HCT116 (cell line): Measurements from ENCODE around the gene NPEPL1. TPM values are rescaled to one million over a fixed set of nuclear protein-coding genes. Genes with fewer than 3 reads are reported as not detected.

ENCODE experiments used
- ATAC-seq: fragments of 200-7000 bp; cut with Tn5 transposase; 2 replicates; pipeline ENCODE4 v1.9.1; 2020; ENCODE audit warnings: mild to moderate bottlenecking, moderate library complexity
- BruUV-seq: library from RNA; stranded (reverse); fragments of 400-500 nt; replicated peaks from 2 replicates; lab custom pipeline; 2021; lab: Mats Ljungman, UMichigan
- CTCF ChIA-PET: fragments of 300-600 bp; sonication (Branson Sonifier 250); formaldehyde crosslinking; loops from one replicate; lab custom pipeline; 2021; ENCODE audit warnings: antibody characterized with exemption; lab: Charles Lee
- POLR2A ChIA-PET: fragments of 300-600, 350-600 bp; sonication (Branson Sonifier 250); formaldehyde crosslinking; loops from one replicate; lab custom pipeline; 2021; ENCODE audit warnings: antibody characterized with exemption; lab: Charles Lee
- RAD21 ChIA-PET, 2 experiments: fragments of 300-600 bp; sonication (Branson Sonifier 250); formaldehyde crosslinking; loops; one replicate each; lab custom pipeline; 2023; ENCODE audit warnings: low total read pairs in 2 of 2; ENCODE audit not compliant: uncharacterized antibody in 2 of 2, unreplicated experiment in 2 of 2, low non-redundant PET in 1 of 2; lab: Charles Lee
- DNase-seq: peaks from one replicate; pipeline ENCODE4 v3.0.0-alpha.2; 2010; ENCODE audit warnings: low read depth, low spot score
- H2AFZ ChIP-seq: fragments of 200-600 bp; shearing (Covaris generic), sonication (generic); 2 replicates; pipeline ENCODE4 v1.6.1; 2017; ENCODE audit warnings: low read depth, mixed run types, mixed read lengths, antibody characterized with exemption, low read length; ENCODE audit not compliant: poor library complexity, severe bottlenecking
- H3K27ac ChIP-seq: 2 replicates; pipeline ENCODE4 v1.5.1; 2012; ENCODE audit warnings: low read depth, low read length
- H3K27me3 ChIP-seq: fragments of 200-600 bp; sonication (generic); 2 replicates; pipeline ENCODE4 v1.6.1; 2016; ENCODE audit warnings: mixed run types, low read length, mixed read lengths; ENCODE audit not compliant: insufficient read depth
- H3K36me3 ChIP-seq, 2 experiments: fragments of 200-500 bp in 1 of 2; fragments of 200-600 bp in 1 of 2; sonication (Bioruptor generic) in 1 of 2; sonication (generic) in 1 of 2; 2 replicates each; pipeline versions ENCODE4 v1.5.1 to v1.6.1; 2014 to 2016; ENCODE audit warnings: low read length in 2 of 2, inconsistent platforms in 1 of 2, mixed read lengths in 1 of 2, mixed run types in 1 of 2; ENCODE audit not compliant: insufficient read depth in 2 of 2, control insufficient read depth in 1 of 2
- H3K4me1 ChIP-seq, 2 experiments: fragments of 200-600 bp in 1 of 2; sonication (generic) in 1 of 2; 2 replicates each; pipeline versions ENCODE4 v1.5.1 to v1.6.1; 2012 to 2017; ENCODE audit warnings: low read length in 2 of 2, inconsistent platforms in 1 of 2, mild to moderate bottlenecking in 1 of 2, mixed read lengths in 1 of 2, mixed run types in 1 of 2, moderate library complexity in 1 of 2; ENCODE audit not compliant: insufficient read depth in 2 of 2, control insufficient read depth in 1 of 2
- H3K4me2 ChIP-seq: fragments of 200-600 bp; sonication (generic); 2 replicates; pipeline ENCODE4 v1.6.1; 2017; ENCODE audit warnings: mixed run types, low read length, mixed read lengths
- H3K4me3 ChIP-seq, 2 experiments: fragments of 200-600 bp in 1 of 2; sonication (generic) in 1 of 2; replicated peaks in 1 of 2; 2 replicates each; pipeline ENCODE4 v1.5.1; 2011 to 2016; ENCODE audit warnings: low read length in 2 of 2, control low read depth in 1 of 2, low read depth in 1 of 2, mild to moderate bottlenecking in 1 of 2, mixed read lengths in 1 of 2, mixed run types in 1 of 2
- H3K79me2 ChIP-seq: fragments of 200-600 bp; sonication (generic); 2 replicates; pipeline ENCODE4 v1.6.1; 2017; ENCODE audit warnings: mild to moderate bottlenecking, mixed run types, low read length, moderate library complexity, mixed read lengths; ENCODE audit not compliant: insufficient read depth
- H3K9ac ChIP-seq: fragments of 200-600 bp; sonication (generic); 2 replicates; pipeline ENCODE4 v1.6.1; 2016; ENCODE audit warnings: low read length, mixed read lengths
- H3K9me2 ChIP-seq: fragments of 200-600 bp; sonication (generic), shearing (Covaris generic); 2 replicates; pipeline ENCODE4 v1.6.1; 2017; ENCODE audit warnings: mixed run types, mild to moderate bottlenecking, moderate library complexity; ENCODE audit not compliant: insufficient read depth
- H3K9me3 ChIP-seq, 2 experiments: fragments of 200-500 bp in 1 of 2; fragments of 200-600 bp in 1 of 2; sonication (Bioruptor generic) in 1 of 2; sonication (generic) in 1 of 2; 2 replicates each; pipeline ENCODE4 v1.6.1; 2014 to 2017; ENCODE audit warnings: low read length in 2 of 2, mixed read lengths in 2 of 2, inconsistent platforms in 1 of 2, low read depth in 1 of 2, mild to moderate bottlenecking in 1 of 2, mixed run types in 1 of 2, moderate library complexity in 1 of 2; ENCODE audit not compliant: control insufficient read depth in 1 of 2, insufficient read depth in 1 of 2
- H4K20me1 ChIP-seq: fragments of 200-600 bp; sonication (generic), shearing (Covaris generic); 2 replicates; pipeline ENCODE4 v1.6.1; 2017; ENCODE audit warnings: mixed run types, mild to moderate bottlenecking, moderate library complexity; ENCODE audit not compliant: insufficient read depth
- CEBPB ChIP-seq: IDR thresholded peaks from 2 replicates; pipeline ENCODE4 v1.6.1; 2012; ENCODE audit warnings: low read depth
- EGR1 ChIP-seq: IDR thresholded peaks from 2 replicates; pipeline ENCODE4 v1.6.1; 2012; ENCODE audit warnings: low read depth
- EZH2 ChIP-seq: fragments of 200-600 bp; sonication (generic); IDR thresholded peaks from 2 replicates; pipeline ENCODE4 v1.6.1; 2017; ENCODE audit warnings: antibody characterized with exemption, mixed run types
- MAX ChIP-seq: IDR thresholded peaks from 2 replicates; pipeline ENCODE4 v1.6.1; 2012
- POLR2AphosphoS5 ChIP-seq: IDR thresholded peaks from 2 replicates; pipeline ENCODE4 v1.6.1; 2011; ENCODE audit warnings: mild to moderate bottlenecking, low read depth, low read length, moderate library complexity
- SIN3A ChIP-seq: IDR thresholded peaks from 2 replicates; pipeline ENCODE4 v1.6.1; 2012; ENCODE audit warnings: low read depth
- TCF7L2 ChIP-seq: IDR thresholded peaks from 2 replicates; pipeline ENCODE4 v1.7.0; 2011; ENCODE audit warnings: borderline replicate concordance, inconsistent platforms; ENCODE audit not compliant: insufficient read depth, insufficient read length; ENCODE audit errors: extremely low read depth
- YY1 ChIP-seq: IDR thresholded peaks from 2 replicates; pipeline ENCODE4 v1.6.1; 2011; ENCODE audit warnings: low read length, low read depth, moderate library complexity, mild to moderate bottlenecking; ENCODE audit not compliant: insufficient replicate concordance; ENCODE audit errors: extremely low read depth
- ZBTB33 ChIP-seq: IDR thresholded peaks from 2 replicates; pipeline ENCODE4 v1.6.1; 2011; ENCODE audit warnings: mild to moderate bottlenecking, low read length, moderate library complexity; ENCODE audit not compliant: insufficient replicate concordance; ENCODE audit errors: extremely low read depth
- ZNF274 ChIP-seq: fragments of 200-500 bp; sonication (Bioruptor generic); IDR thresholded peaks from 2 replicates; pipeline ENCODE4 v1.6.1; 2014; ENCODE audit warnings: mild to moderate bottlenecking, low read depth, low read length, inconsistent platforms
- intact Hi-C: fragments of 100-400 bp; cut with micrococcal nuclease; formaldehyde crosslinking; loops from 2 replicates; pipeline ENCODE4 v1.10.0; 2022
- total RNA-seq: library from RNA; stranded (reverse); gene quantifications from one replicate; pipeline ENCODE4 v1.2.1, GENCODE V29; 2021; ENCODE audit not compliant: unreplicated experiment
- TF ChIP-seq, protein P1 (sequence below): IDR thresholded peaks from 2 replicates; pipeline ENCODE4 v1.6.1; 2012; ENCODE audit warnings: low read depth

Gene NPEPL1
- total RNA-seq, 1 experiment from 2014 or later: 16.6 TPM

DNA sequence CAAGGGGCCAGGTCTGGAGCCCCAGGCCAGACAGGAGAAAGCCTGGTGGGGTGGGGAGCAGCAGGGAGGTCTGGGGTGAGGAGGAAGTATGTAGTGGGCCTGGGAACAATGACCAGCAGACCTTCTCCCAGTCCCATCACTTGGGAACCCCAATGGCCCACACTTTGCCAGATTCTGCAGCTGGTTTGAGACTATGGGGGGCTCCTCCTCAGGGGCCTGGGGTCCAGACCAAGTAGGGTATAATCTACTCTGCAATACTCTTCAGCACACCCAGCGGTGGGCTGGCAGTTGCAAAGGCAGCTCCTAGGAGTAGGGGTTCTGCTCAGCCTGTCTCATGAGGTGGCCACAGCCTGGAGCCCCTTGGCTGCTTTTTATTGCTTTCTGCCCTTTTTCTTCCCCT lies 52.8 kb downstream of the NPEPL1 start:
- no peak overlapping the region for H2AFZ ChIP-seq
- no peak overlapping the region for H3K27ac ChIP-seq
- intact Hi-C loops: no loop called here
- DNase-seq: no peak
- no peaks in the 10 kb centered on the region for H3K79me2 ChIP-seq
- H3K4me3 ChIP-seq: no peak overlapping the region
- H3K4me2 ChIP-seq: no peak overlapping the region
- no peaks in the 10 kb centered on the region for H4K20me1 ChIP-seq
- POLR2A ChIA-PET: no interaction called here
- peaks cover 41% of the 10 kb centered on the region for H3K27me3 ChIP-seq
- no peak overlapping the region for H3K9ac ChIP-seq
- H3K9me2 ChIP-seq: no peaks in the 10 kb centered on the region
- H3K36me3 ChIP-seq: no peaks in the 10 kb centered on the region
- TF ChIP-seq, protein P1, sequence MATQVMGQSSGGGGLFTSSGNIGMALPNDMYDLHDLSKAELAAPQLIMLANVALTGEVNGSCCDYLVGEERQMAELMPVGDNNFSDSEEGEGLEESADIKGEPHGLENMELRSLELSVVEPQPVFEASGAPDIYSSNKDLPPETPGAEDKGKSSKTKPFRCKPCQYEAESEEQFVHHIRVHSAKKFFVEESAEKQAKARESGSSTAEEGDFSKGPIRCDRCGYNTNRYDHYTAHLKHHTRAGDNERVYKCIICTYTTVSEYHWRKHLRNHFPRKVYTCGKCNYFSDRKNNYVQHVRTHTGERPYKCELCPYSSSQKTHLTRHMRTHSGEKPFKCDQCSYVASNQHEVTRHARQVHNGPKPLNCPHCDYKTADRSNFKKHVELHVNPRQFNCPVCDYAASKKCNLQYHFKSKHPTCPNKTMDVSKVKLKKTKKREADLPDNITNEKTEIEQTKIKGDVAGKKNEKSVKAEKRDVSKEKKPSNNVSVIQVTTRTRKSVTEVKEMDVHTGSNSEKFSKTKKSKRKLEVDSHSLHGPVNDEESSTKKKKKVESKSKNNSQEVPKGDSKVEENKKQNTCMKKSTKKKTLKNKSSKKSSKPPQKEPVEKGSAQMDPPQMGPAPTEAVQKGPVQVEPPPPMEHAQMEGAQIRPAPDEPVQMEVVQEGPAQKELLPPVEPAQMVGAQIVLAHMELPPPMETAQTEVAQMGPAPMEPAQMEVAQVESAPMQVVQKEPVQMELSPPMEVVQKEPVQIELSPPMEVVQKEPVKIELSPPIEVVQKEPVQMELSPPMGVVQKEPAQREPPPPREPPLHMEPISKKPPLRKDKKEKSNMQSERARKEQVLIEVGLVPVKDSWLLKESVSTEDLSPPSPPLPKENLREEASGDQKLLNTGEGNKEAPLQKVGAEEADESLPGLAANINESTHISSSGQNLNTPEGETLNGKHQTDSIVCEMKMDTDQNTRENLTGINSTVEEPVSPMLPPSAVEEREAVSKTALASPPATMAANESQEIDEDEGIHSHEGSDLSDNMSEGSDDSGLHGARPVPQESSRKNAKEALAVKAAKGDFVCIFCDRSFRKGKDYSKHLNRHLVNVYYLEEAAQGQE: no peak
- TF ChIP-seq YY1 (no peak), MAX (no peak), POLR2AphosphoS5 (no peak), ZBTB33 (no peak), SIN3A (no peak), CEBPB (no peak), EZH2 (no peak), EGR1 (no peak), TCF7L2 (no peak), ZNF274 (no peak)
- H3K9me3 ChIP-seq: no peaks in the 10 kb centered on the region
- RAD21 ChIA-PET: interaction anchor here in 1 of 2 experiments (0.7 kb wide), 1 partner anchor 92 kb away, joined by 3 read pairs; no protein-coding TSS in a partner anchor
- BruUV-seq: no TSS peak
- CTCF ChIA-PET: no interaction called here
- no peak for ATAC-seq
- no peaks in the 10 kb centered on the region for H3K4me1 ChIP-seq
